ENCODE data around the gene PRF1. TPM values are rescaled to one million over a fixed set of nuclear protein-coding genes. Genes with fewer than 3 reads are reported as not detected.

PRF1 gene
- total and polyA plus RNA-seq, 2 donors from 2014 or later: 1.4 to 8.8 TPM

- Histone ChIP-seq H3K27ac (ENCODE audit: low read depth in 2 of 2, low read length in 2 of 2) (no peak overlapping the region), H3K4me1 (ENCODE audit: control insufficient read depth in 2 of 3, insufficient read depth in 2 of 3, low read depth in 1 of 3, low read length in 3 of 3) (no peaks in the 10 kb centered on the region), H3K9ac (ENCODE audit: low read length in 3 of 3) (no peak overlapping the region), H3K36me3 (ENCODE audit: control insufficient read depth in 2 of 3, insufficient read depth in 3 of 3, low read length in 3 of 3) (no peaks in the 10 kb centered on the region), H3K9me3 (ENCODE audit: control insufficient read depth in 2 of 3, insufficient read depth in 1 of 3, low read length in 3 of 3) (no peaks in the 10 kb centered on the region), H3K4me3 (ENCODE audit: low read length in 3 of 3) (no peak overlapping the region), H3K27me3 (ENCODE audit: control insufficient read depth, insufficient read depth, low read length) (no peaks in the 10 kb centered on the region)
- TF ChIP-seq CTCF (IDR thresholded peaks at IDR 0.05; ENCODE audit: borderline replicate concordance, extremely low read depth, insufficient read depth): no peak
- intact Hi-C loops (cut with DNase I): no loop called here
- DNase-seq (no peak), FAIRE-seq (no peak)
Measured at GRCh38 chr10:70594161-70594560, 8.4 kb downstream of the PRF1 start.

DNA sequence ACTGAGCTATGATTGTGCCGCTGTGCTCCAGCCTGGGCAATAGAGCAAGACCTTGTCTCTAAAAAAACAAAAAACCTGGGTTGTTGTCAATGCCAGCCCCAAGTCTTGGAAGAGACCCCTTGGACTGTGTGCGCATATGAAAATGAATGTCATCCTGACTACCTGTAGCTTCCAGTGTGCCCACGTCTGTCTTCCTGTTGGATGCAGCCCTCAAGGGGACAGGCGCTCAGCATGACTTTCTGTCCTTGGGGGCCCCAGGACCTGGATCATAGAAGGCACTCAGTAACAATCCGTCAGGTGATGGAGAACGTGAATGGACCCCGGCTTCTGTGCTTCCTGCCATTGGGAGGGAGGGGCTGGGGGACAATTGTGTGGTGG, 9.0 kb downstream of the PRF1 start:
- intact Hi-C loops (cut with DNase I): no loop called here
- Histone ChIP-seq H3K27ac (ENCODE audit: low read depth in 2 of 2, low read length in 2 of 2) (no peak overlapping the region), H3K9me3 (ENCODE audit: control insufficient read depth in 2 of 3, insufficient read depth in 1 of 3, low read length in 3 of 3) (no peaks in the 10 kb centered on the region), H3K36me3 (ENCODE audit: control insufficient read depth in 2 of 3, insufficient read depth in 3 of 3, low read length in 3 of 3) (no peaks in the 10 kb centered on the region), H3K4me3 (ENCODE audit: low read length in 3 of 3) (no peak overlapping the region), H3K27me3 (ENCODE audit: control insufficient read depth, insufficient read depth, low read length) (no peaks in the 10 kb centered on the region), H3K4me1 (ENCODE audit: control insufficient read depth in 2 of 3, insufficient read depth in 2 of 3, low read depth in 1 of 3, low read length in 3 of 3) (no peaks in the 10 kb centered on the region), H3K9ac (ENCODE audit: low read length in 3 of 3) (no peak overlapping the region)
- TF ChIP-seq CTCF (IDR thresholded peaks at IDR 0.05; ENCODE audit: borderline replicate concordance, extremely low read depth, insufficient read depth): no peak
- no peak for DNase-seq
- no peak for FAIRE-seq

- Histone ChIP-seq H3K9ac (ENCODE audit: low read length in 3 of 3) (no peak overlapping the region), H3K4me1 (ENCODE audit: control insufficient read depth in 2 of 3, insufficient read depth in 2 of 3, low read depth in 1 of 3, low read length in 3 of 3) (no peaks in the 10 kb centered on the region), H3K4me3 (ENCODE audit: low read length in 3 of 3) (no peak overlapping the region), H3K27me3 (ENCODE audit: control insufficient read depth, insufficient read depth, low read length) (no peaks in the 10 kb centered on the region), H3K27ac (ENCODE audit: low read depth in 2 of 2, low read length in 2 of 2) (no peak overlapping the region), H3K9me3 (ENCODE audit: control insufficient read depth in 2 of 3, insufficient read depth in 1 of 3, low read length in 3 of 3) (no peaks in the 10 kb centered on the region), H3K36me3 (ENCODE audit: control insufficient read depth in 2 of 3, insufficient read depth in 3 of 3, low read length in 3 of 3) (no peaks in the 10 kb centered on the region)
- TF ChIP-seq CTCF (IDR thresholded peaks at IDR 0.05; ENCODE audit: borderline replicate concordance, extremely low read depth, insufficient read depth): no peak
- DNase-seq (no peak), FAIRE-seq (no peak)
- intact Hi-C loops (cut with DNase I): no loop called here
Measured at GRCh38 chr10:70592746-70593512, 9.6 kb downstream of the PRF1 start.

All from kidney (tissue), 14 donors.